HUES48 (cell line): ENCODE data around the gene CCDC57.

Experiments
- H3K27ac ChIP-seq: one replicate; pipeline ENCODE4 v1.7.0; 2013; ENCODE audit warnings: low read depth, low read length, inconsistent platforms
- H3K27me3 ChIP-seq: 2 replicates; pipeline ENCODE4 v1.6.1; 2013; ENCODE audit warnings: mild to moderate bottlenecking, low read length; ENCODE audit not compliant: control insufficient read depth, insufficient read depth
- H3K36me3 ChIP-seq: 2 replicates; pipeline ENCODE4 v1.6.1; 2013; ENCODE audit warnings: low read length; ENCODE audit not compliant: control insufficient read depth, insufficient read depth
- H3K4me1 ChIP-seq: 2 replicates; pipeline ENCODE4 v1.6.1; 2013; ENCODE audit warnings: mild to moderate bottlenecking, low read length; ENCODE audit not compliant: control insufficient read depth, insufficient read depth
- H3K4me3 ChIP-seq: 2 replicates; pipeline ENCODE4 v1.5.1; 2013; ENCODE audit warnings: mild to moderate bottlenecking, low read depth, low read length
- H3K9ac ChIP-seq: 2 replicates; pipeline ENCODE4 v1.6.1; 2013; ENCODE audit warnings: mild to moderate bottlenecking, low read depth, low read length, moderate library complexity
- H3K9me3 ChIP-seq: 2 replicates; pipeline ENCODE4 v1.6.1; 2013; ENCODE audit warnings: low read length; ENCODE audit not compliant: control insufficient read depth, insufficient read depth

CCDC57 gene

GRCh38 chr17:82226146-82226808 is 13.6 kb upstream of the CCDC57 start:
- Histone ChIP-seq H3K9ac (no peak overlapping the region), H3K27me3 (peaks cover 43% of the 10 kb centered on the region), H3K4me3 (no peak overlapping the region), H3K27ac (no peak overlapping the region), H3K36me3 (no peaks in the 10 kb centered on the region), H3K9me3 (no peaks in the 10 kb centered on the region), H3K4me1 (no peaks in the 10 kb centered on the region)

- H3K27me3 ChIP-seq: peaks cover 37% of the 10 kb centered on the region
- H3K9ac ChIP-seq: no peak overlapping the region
- no peak overlapping the region for H3K4me3 ChIP-seq
- no peaks in the 10 kb centered on the region for H3K4me1 ChIP-seq
- no peak overlapping the region for H3K27ac ChIP-seq
- no peaks in the 10 kb centered on the region for H3K9me3 ChIP-seq
- H3K36me3 ChIP-seq: no peaks in the 10 kb centered on the region
Observed at GRCh38 chr17:82225368-82226029, 12.9 kb upstream of the CCDC57 start.

- Histone ChIP-seq H3K27me3 (peaks cover 29% of the 10 kb centered on the region), H3K36me3 (no peaks in the 10 kb centered on the region), H3K27ac (no peak overlapping the region), H3K9me3 (no peaks in the 10 kb centered on the region), H3K4me1 (no peaks in the 10 kb centered on the region), H3K9ac (no peak overlapping the region), H3K4me3 (no peak overlapping the region)
Observed at GRCh38 chr17:82224666-82225065, 12.0 kb upstream of the CCDC57 start.

GRCh38 chr17:82223517-82223916 is 10.9 kb upstream of the CCDC57 start:
- H3K27ac ChIP-seq: no peak overlapping the region
- H3K4me1 ChIP-seq: no peaks in the 10 kb centered on the region
- no peak overlapping the region for H3K4me3 ChIP-seq
- no peaks in the 10 kb centered on the region for H3K36me3 ChIP-seq
- H3K27me3 ChIP-seq: peaks cover 19% of the 10 kb centered on the region
- H3K9me3 ChIP-seq: no peaks in the 10 kb centered on the region
- no peak overlapping the region for H3K9ac ChIP-seq

- no peaks in the 10 kb centered on the region for H3K4me1 ChIP-seq
Observed at GRCh38 chr17:82222816-82223215, 10.2 kb upstream of the CCDC57 start.

GRCh38 chr17:82221341-82221902 is 8.8 kb upstream of the CCDC57 start:
- Histone ChIP-seq H3K36me3 (no peaks in the 10 kb centered on the region), H3K27me3 (no peaks in the 10 kb centered on the region), H3K4me1 (no peaks in the 10 kb centered on the region), H3K4me3 (no peak overlapping the region), H3K27ac (no peak overlapping the region), H3K9me3 (no peaks in the 10 kb centered on the region), H3K9ac (no peak overlapping the region)

More at GRCh38 chr17:82222816-82223215, 10.2 kb upstream of the CCDC57 start:
- no peaks in the 10 kb centered on the region for H3K36me3 ChIP-seq
- H3K9me3 ChIP-seq: no peaks in the 10 kb centered on the region
- H3K9ac ChIP-seq: no peak overlapping the region
- H3K27ac ChIP-seq: no peak overlapping the region
- peaks cover 12% of the 10 kb centered on the region for H3K27me3 ChIP-seq
- H3K4me3 ChIP-seq: no peak overlapping the region

GRCh38 chr17:82219753-82220709 is 7.4 kb upstream of the CCDC57 start:
- H3K4me3 ChIP-seq: no peak overlapping the region
- H3K9ac ChIP-seq: no peak overlapping the region
- H3K27me3 ChIP-seq: peaks cover 2% of the 10 kb centered on the region; the same call in 1 of the 2 replicates
- no peak overlapping the region for H3K27ac ChIP-seq
- no peaks in the 10 kb centered on the region for H3K9me3 ChIP-seq
- no peaks in the 10 kb centered on the region for H3K36me3 ChIP-seq
- no peaks in the 10 kb centered on the region for H3K4me1 ChIP-seq

GRCh38 chr17:82219083-82219482 is 6.4 kb upstream of the CCDC57 start:
- Histone ChIP-seq H3K4me3 (no peak overlapping the region), H3K9me3 (no peaks in the 10 kb centered on the region), H3K27me3 (peaks cover 8% of the 10 kb centered on the region), H3K9ac (no peak overlapping the region), H3K4me1 (no peaks in the 10 kb centered on the region), H3K27ac (no peak overlapping the region), H3K36me3 (no peaks in the 10 kb centered on the region)

GRCh38 chr17:82218349-82219075 is 5.9 kb upstream of the CCDC57 start:
- Histone ChIP-seq H3K9ac (no peak overlapping the region), H3K4me1 (no peaks in the 10 kb centered on the region), H3K27me3 (peaks cover 11% of the 10 kb centered on the region), H3K9me3 (no peaks in the 10 kb centered on the region), H3K36me3 (no peaks in the 10 kb centered on the region), H3K4me3 (no peak overlapping the region), H3K27ac (no peak overlapping the region)

- no peaks in the 10 kb centered on the region for H3K36me3 ChIP-seq
- no peak overlapping the region for H3K27ac ChIP-seq
- H3K9ac ChIP-seq: no peak overlapping the region
- H3K4me3 ChIP-seq: no peak overlapping the region
- H3K27me3 ChIP-seq: peaks cover 16% of the 10 kb centered on the region
- H3K4me1 ChIP-seq: no peaks in the 10 kb centered on the region
- no peaks in the 10 kb centered on the region for H3K9me3 ChIP-seq
Observed at GRCh38 chr17:82217530-82218204, 5.0 kb upstream of the CCDC57 start.
